ENCODE results near the gene HMCN1.
"Not testable (repeated sequence)": the region's sequence is repeated elsewhere in the genome, so short reads cannot be mapped to it uniquely, and the experiment has no call there.

HMCN1 gene

DNA sequence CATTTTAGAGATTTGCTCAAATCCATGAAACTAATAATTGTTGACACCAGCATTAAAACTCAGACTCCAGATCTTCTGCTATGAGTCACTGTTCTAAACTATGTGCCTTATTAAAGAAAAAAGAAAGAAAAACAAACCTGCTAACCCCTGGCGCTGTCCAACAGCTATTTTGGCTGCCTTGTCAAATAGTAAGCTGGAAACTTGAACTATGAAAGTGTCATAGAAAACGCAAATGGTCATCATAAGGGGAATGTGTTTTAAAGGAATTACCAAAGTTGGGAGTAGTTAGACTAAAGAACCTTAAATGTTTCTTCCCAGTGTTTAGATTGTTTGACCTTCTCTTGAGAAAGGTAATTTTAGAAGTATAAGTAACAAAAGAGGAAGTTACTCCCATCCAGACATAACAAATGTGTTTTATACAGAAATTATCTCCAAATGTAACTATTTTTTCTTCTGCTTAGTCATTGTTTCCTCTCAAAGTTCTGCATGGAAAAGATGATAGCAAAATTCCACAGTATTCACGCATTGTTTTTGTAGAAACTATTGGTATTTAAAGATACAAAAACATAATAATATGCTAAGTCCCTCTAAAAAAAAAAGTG lies 368.5 kb downstream of the HMCN1 start:
- no peak for DNase-seq

DNA sequence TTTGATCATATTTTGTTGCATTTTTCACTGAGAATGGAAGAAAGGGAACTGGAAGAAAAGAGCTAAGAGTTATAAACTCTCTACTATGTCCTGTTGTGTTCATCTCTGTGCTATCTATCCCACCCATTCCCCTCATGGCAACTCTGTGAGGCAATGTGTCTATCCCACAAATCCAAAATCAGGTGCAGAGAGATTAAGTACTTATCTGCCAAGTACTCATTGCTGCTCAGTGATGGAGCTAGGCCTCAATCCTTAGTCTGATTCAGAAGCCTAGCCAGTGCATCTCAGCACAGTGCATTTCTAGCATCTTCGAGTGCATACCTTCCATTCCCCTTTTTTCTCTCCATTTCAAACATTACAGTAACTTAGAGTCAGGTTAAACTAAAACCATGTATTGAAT lies 370.3 kb downstream of the HMCN1 start:
- DNase-seq: no peak

- DNase-seq: no peak
Observed at GRCh38 chr1:186112280-186112679, 378.1 kb downstream of the HMCN1 start.

DNA sequence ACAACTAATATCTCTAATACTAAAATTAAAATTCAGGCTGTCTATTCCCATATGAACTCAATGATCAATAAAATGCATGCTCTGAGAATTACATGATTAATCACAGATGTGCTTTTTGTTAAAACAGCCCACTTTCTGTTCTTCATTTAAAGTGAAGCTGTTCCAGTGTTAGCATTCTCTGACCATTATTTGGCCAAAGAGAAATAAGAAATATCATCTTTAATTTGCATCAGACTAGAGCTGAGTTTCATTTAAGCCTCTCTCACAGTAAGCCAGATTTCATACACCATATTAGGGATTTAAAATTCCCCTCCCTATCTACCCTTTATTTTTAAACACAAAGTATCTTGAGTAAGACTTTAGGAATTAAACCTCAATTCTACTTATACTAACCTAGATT lies 379.3 kb downstream of the HMCN1 start:
- DNase-seq: no peak

DNA sequence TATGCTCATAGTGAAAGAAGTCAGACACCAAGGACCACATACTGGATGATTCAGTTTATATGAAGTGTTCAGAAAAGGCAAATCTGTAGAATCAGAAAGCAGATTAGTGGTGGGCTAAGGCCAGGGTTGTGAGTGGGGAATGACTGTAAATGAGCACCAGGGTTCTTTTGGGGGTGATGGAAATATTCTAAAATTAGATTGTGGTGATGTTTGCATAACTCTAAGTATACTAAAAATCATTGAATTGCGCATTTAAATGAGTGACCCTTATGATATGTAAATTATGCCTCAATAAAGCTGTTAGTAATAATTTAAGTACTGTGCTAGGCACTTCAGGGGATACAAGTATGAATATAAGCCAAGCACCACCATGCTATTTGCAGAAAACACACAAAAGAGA lies 384.5 kb downstream of the HMCN1 start:
- DNase-seq: no peak

GRCh38 chr1:186122837-186123236 lies 388.6 kb downstream of the HMCN1 start:
- DNase-seq: no peak

DNA sequence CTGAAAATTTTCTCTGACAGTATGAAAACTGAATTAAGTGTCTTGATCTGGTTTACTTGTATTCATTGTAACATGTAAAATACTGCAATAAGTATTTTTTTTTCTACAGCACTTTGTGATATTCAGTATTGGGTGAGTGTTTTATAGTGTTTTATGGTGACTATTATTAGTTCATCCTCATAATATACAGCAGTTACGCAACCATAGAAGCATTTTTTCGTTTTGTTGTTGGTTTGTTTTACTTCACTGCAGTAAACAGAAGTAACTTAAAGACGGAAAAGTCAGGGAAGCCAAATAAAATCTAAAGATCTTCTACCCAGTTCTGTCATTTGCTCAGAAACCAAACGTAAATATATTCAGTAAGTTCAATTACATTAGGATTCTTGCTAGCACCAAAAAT lies 390.8 kb downstream of the HMCN1 start:
- DNase-seq: no peak

GRCh38 chr1:186125511-186125910 lies 391.3 kb downstream of the HMCN1 start:
- no peak for DNase-seq

- no peak for DNase-seq
Observed at GRCh38 chr1:186129758-186130157, 395.6 kb downstream of the HMCN1 start.

DNA sequence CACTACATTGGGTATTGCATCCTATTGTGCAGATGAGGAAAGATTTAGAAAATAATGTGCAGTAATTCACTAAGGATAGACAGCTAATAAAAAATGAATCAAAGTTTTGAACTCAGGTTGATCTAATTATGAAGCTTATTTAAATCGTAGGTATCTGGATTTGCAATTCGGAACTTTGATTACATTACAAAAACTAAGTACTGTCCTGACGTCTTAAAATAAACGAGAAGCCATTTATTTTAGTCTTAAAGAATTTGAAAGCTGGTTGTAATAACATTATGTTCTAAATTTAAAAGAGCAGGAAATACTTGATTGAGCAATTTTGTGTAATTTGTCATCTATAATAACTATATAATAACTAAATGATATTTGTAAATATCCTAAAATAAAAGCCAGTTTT lies 404.9 kb downstream of the HMCN1 start:
- DNase-seq: no peak

- no peak for DNase-seq
Observed at GRCh38 chr1:186139701-186140100, 405.5 kb downstream of the HMCN1 start.

- no peak for DNase-seq
Observed at GRCh38 chr1:186142159-186142558, 408.0 kb downstream of the HMCN1 start.

DNA sequence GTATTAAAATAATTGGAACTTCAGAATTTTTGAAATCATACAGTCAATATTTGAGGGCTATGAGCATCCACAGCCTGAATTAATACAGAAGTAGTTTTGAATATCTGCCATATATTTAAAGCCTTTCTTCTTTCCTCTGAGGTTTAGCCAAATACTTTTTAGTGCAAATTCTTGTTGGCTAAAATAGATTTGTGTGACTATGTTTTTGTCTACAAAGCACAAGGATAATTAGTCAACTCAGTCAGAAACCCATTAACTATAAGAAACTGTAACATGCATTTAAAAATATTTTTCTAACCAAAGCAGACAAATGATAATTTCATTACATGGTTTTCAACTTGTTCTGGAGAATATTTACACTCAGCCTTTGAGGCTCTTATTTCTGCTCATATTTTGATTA lies 408.7 kb downstream of the HMCN1 start:
- DNase-seq: no peak

DNA sequence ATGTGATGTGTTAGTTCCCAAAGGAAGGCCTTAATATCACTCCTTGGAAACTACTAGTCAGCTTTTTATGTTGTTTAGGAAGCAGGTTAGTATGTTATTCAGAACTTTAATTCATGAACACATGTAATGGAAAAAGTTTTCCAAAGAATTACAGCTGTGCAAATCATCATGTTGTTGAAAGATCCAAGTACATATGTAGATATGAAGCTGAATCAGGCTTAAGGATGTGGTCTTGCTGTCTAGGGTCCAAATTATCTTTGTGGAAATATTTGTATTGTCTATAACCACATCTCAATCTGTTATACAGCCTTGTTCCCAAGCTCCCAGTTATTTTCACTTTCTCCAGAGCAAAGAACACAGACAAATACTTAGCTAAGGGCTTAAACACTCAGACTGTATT lies 409.3 kb downstream of the HMCN1 start:
- DNase-seq: no peak

DNA sequence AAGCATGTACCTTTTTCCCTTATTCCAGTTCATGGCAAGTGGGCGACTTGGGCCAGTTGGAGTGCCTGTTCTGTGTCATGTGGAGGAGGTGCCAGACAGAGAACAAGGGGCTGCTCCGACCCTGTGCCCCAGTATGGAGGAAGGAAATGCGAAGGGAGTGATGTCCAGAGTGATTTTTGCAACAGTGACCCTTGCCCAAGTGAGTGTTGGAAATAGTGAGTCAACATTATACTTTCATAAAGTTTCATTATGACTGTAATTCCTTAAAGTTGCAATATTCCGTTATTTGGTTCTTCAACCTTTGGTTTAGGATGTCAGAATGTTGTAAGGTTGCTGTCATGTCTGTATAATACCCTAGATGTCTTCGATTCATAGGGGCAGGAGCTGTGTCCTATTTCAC lies 410.3 kb downstream of the HMCN1 start:
- no peak for DNase-seq

GRCh38 chr1:186146974-186147373 lies 412.8 kb downstream of the HMCN1 start:
- no peak for DNase-seq

- no peak for DNase-seq
Observed at GRCh38 chr1:186149591-186149990, 415.4 kb downstream of the HMCN1 start.

- no peak for DNase-seq
Observed at GRCh38 chr1:186152227-186152619, 418.0 kb downstream of the HMCN1 start.

GRCh38 chr1:186152620-186153239 lies 418.5 kb downstream of the HMCN1 start:
- DNase-seq: no peak

DNA sequence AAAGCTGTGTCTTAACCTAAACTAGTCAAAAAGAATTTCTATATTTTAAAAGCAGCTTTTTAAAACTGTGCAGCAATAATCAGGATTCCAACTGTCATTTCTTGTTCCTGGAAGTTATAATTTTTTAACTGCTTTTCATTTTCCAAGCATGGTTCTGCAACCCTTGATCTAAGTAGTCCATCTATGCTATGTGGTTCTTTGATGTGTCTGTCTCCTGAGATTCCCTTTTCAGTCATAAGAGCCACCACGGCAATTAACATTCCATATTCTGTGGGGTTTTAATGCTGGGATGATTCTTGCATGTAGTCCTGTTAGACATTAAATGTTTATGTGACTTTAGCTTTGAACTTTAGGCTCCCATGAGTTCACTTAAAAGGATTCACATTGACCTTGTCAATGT lies 420.5 kb downstream of the HMCN1 start:
- DNase-seq: no peak

- no peak for DNase-seq
Observed at GRCh38 chr1:186155594-186155993, 421.4 kb downstream of the HMCN1 start.

- not testable (repeated sequence) for DNase-seq
Observed at GRCh38 chr1:186162895-186163294, 428.7 kb downstream of the HMCN1 start.

GRCh38 chr1:186164773-186165172 lies 430.6 kb downstream of the HMCN1 start:
- no peak for DNase-seq

GRCh38 chr1:186165303-186165702 lies 431.1 kb downstream of the HMCN1 start:
- DNase-seq: no peak

GRCh38 chr1:186167096-186167668 lies 433.0 kb downstream of the HMCN1 start:
- DNase-seq: no peak
